PC-9 (cell line): ENCODE results near the gene GGT1. TPM values are rescaled to one million over a fixed set of nuclear protein-coding genes. Genes with fewer than 3 reads are reported as not detected.
"Not testable (repeated sequence)": the region's sequence is repeated elsewhere in the genome, so short reads cannot be mapped to it uniquely, and the experiment has no call there.

ENCODE experiments used
- BruUV-seq: library from RNA; stranded (reverse); fragments of 400-500 nt; replicated peaks from 2 replicates; lab custom pipeline; 2021; lab: Mats Ljungman, UMichigan
- CTCF ChIA-PET: fragments of 300-600 bp; sonication (Branson Sonifier 250); formaldehyde crosslinking; loops from one replicate; lab custom pipeline; 2022; ENCODE audit warnings: antibody characterized with exemption; lab: Charles Lee
- POLR2A ChIA-PET: fragments of 300-600 bp; sonication (Branson Sonifier 250); formaldehyde crosslinking; loops from one replicate; lab custom pipeline; 2022; ENCODE audit warnings: antibody characterized with exemption; ENCODE audit not compliant: unreplicated experiment; lab: Charles Lee
- DNase-seq, 2 experiments: peaks; one replicate each; pipeline versions ENCODE4 v3.0.0 to v3.0.0-alpha.2; 2015 to 2022; ENCODE audit warnings: mixed read lengths in 1 of 2
- H2AFZ ChIP-seq: fragments of 200-600 bp; sonication (generic); 2 replicates; pipeline ENCODE4 v1.8.1; 2017; ENCODE audit warnings: antibody characterized with exemption
- H3F3A ChIP-seq: fragments of 200-600 bp; sonication (generic); 2 replicates; pipeline ENCODE4 v1.8.1; 2017; ENCODE audit warnings: antibody characterized with exemption, mild to moderate bottlenecking, low read depth; ENCODE audit not compliant: insufficient read depth
- H3K27ac ChIP-seq: fragments of 200-600 bp; sonication (generic); 2 replicates; pipeline ENCODE4 v1.6.1; 2016; ENCODE audit warnings: mixed run types
- H3K27me3 ChIP-seq: fragments of 200-600 bp; sonication (generic); 2 replicates; pipeline ENCODE4 v1.6.1; 2016; ENCODE audit warnings: low read depth, mixed run types; ENCODE audit not compliant: insufficient read depth
- H3K36me3 ChIP-seq: fragments of 200-600 bp; sonication (generic); 2 replicates; pipeline ENCODE4 v1.6.1; 2016; ENCODE audit warnings: low read depth, mixed run types
- H3K4me1 ChIP-seq: fragments of 200-600 bp; sonication (generic); replicated peaks from 2 replicates; pipeline ENCODE4 v1.6.1; 2016; ENCODE audit warnings: mixed run types; ENCODE audit not compliant: insufficient read depth
- H3K4me2 ChIP-seq: fragments of 200-600 bp; sonication (generic); 2 replicates; pipeline ENCODE4 v1.6.1; 2017; ENCODE audit warnings: mixed run types
- H3K4me3 ChIP-seq: fragments of 200-600 bp; sonication (generic); 2 replicates; pipeline ENCODE4 v1.6.1; 2016; ENCODE audit warnings: mixed run types
- H3K79me2 ChIP-seq: fragments of 200-600 bp; sonication (generic); 2 replicates; pipeline ENCODE4 v1.6.1; 2017; ENCODE audit warnings: low read depth, mixed run types
- H3K9me2 ChIP-seq: fragments of 200-600 bp; sonication (generic); 2 replicates; pipeline ENCODE4 v1.8.1; 2017; ENCODE audit warnings: mild to moderate bottlenecking; ENCODE audit not compliant: insufficient read depth
- H3K9me3 ChIP-seq: fragments of 200-600 bp; sonication (generic); 2 replicates; pipeline ENCODE4 v1.8.1; 2016; ENCODE audit warnings: low read depth; ENCODE audit not compliant: insufficient read depth
- H4K20me1 ChIP-seq: fragments of 200-600 bp; sonication (generic); 2 replicates; pipeline ENCODE4 v1.8.1; 2017; ENCODE audit not compliant: insufficient read depth
- intact Hi-C: fragments of 100-400 bp; cut with micrococcal nuclease; formaldehyde crosslinking; loops from one replicate; pipeline ENCODE4 v1.10.0; 2022; ENCODE audit not compliant: unreplicated experiment
- total RNA-seq: library from RNA; stranded (reverse); gene quantifications from 2 replicates; pipeline ENCODE4 v1.2.3, GENCODE V29; 2021

The GGT1 gene
- total RNA-seq, 1 experiment from 2014 or later, result 7.4 TPM

DNA sequence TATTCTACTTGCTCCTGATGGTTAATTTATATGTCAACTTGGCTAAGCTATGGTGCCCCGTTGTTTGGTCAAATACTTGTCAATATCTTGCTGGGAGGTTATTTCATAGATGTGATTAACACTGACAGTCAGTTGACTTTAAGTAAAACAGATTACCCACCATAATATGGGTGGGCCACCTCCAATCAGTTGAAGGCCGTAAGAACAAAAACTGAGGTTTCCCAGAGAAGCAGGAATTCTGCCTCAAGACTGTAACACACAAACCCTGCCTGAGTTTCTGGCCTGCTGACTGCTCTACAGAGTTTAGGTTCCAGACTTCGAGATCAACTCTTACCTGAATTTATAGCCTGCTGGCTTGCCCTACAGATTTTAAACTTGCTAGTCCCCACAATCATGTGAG lies 33.5 kb downstream of the GGT1 start:
- H3K9me3 ChIP-seq, H3K9me2 ChIP-seq, H3K36me3 ChIP-seq, H2AFZ ChIP-seq, CTCF ChIA-PET, POLR2A ChIA-PET, H3F3A ChIP-seq, BruUV-seq, intact Hi-C loops, H3K27me3 ChIP-seq, H3K4me3 ChIP-seq, H3K4me1 ChIP-seq, H3K79me2 ChIP-seq, H3K4me2 ChIP-seq, H4K20me1 ChIP-seq, H3K27ac ChIP-seq, DNase-seq: not testable (repeated sequence)

DNA sequence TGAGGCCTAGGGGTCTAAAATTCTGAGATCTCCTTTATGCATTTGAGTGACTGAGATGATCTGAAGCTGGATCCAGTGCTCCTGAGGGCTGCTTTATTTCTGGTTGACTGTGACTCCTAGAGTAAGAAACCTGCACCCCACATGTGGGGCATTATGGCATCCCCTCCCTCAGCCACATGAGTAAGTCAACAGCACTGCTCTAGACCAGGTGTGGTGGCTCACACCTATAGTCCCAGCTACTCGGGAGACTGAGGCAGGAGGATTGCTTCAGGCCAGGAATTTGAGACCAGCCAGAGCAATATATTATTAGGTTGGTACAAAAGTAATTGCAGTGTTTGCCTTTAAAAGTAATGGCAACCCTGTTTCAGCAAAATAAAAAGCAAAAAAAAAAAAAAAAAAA lies 39.3 kb downstream of the GGT1 start:
- BruUV-seq, H3K9me2 ChIP-seq, intact Hi-C loops, H3K4me1 ChIP-seq, H3K27ac ChIP-seq, H4K20me1 ChIP-seq, DNase-seq, H3F3A ChIP-seq, H3K9me3 ChIP-seq, H3K36me3 ChIP-seq, CTCF ChIA-PET, H2AFZ ChIP-seq, H3K27me3 ChIP-seq, H3K4me2 ChIP-seq, POLR2A ChIA-PET, H3K4me3 ChIP-seq, H3K79me2 ChIP-seq: not testable (repeated sequence)

GRCh38 chr22:24644409-24644808 lies 41.4 kb downstream of the GGT1 start:
- H3K4me2 ChIP-seq, POLR2A ChIA-PET, CTCF ChIA-PET, intact Hi-C loops, H3K4me1 ChIP-seq, H3K27ac ChIP-seq, H2AFZ ChIP-seq, BruUV-seq, H3K79me2 ChIP-seq, H3F3A ChIP-seq, H3K4me3 ChIP-seq, H3K27me3 ChIP-seq, H3K9me2 ChIP-seq, H4K20me1 ChIP-seq, DNase-seq, H3K9me3 ChIP-seq, H3K36me3 ChIP-seq: not testable (repeated sequence)

- H3K9me3 ChIP-seq, H3K4me1 ChIP-seq, H3K9me2 ChIP-seq, H3F3A ChIP-seq, POLR2A ChIA-PET, H3K36me3 ChIP-seq, H3K4me2 ChIP-seq, intact Hi-C loops, H3K79me2 ChIP-seq, DNase-seq, H3K27me3 ChIP-seq, H3K27ac ChIP-seq, H3K4me3 ChIP-seq, BruUV-seq, CTCF ChIA-PET, H4K20me1 ChIP-seq, H2AFZ ChIP-seq: not testable (repeated sequence)
These were observed 42.7 kb downstream of the GGT1 start for GRCh38 chr22:24645408-24646399.

DNA sequence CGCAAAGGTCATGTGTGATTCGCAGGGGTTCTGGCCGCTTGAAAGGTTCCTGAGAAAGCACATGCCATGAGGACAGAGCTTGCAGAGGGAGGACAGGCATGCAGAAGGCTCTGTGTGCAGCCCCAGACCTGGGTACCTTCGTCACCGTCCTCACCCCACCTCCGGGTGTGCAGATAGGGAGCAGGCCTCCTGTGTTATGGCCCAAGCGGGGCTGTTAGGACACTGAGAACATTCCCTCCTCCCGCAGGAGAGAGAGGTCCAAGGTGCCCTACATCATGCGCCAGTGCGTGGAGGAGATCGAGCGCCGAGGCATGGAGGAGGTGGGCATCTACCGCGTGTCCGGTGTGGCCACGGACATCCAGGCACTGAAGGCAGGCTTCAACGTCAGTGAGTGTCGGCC lies 43.8 kb downstream of the GGT1 start:
- CTCF ChIA-PET, H3K9me2 ChIP-seq, H3K27me3 ChIP-seq, H3K36me3 ChIP-seq, H3K9me3 ChIP-seq, H2AFZ ChIP-seq, H3K27ac ChIP-seq, intact Hi-C loops, H3K4me1 ChIP-seq, POLR2A ChIA-PET, H3F3A ChIP-seq, H4K20me1 ChIP-seq, H3K4me2 ChIP-seq, BruUV-seq, DNase-seq, H3K79me2 ChIP-seq, H3K4me3 ChIP-seq: not testable (repeated sequence)

- intact Hi-C loops, H2AFZ ChIP-seq, DNase-seq, BruUV-seq, CTCF ChIA-PET, H3K36me3 ChIP-seq, POLR2A ChIA-PET, H3K4me3 ChIP-seq, H3K27ac ChIP-seq, H3K4me1 ChIP-seq, H3K79me2 ChIP-seq, H3K9me3 ChIP-seq, H3K27me3 ChIP-seq, H3F3A ChIP-seq, H3K4me2 ChIP-seq, H3K9me2 ChIP-seq, H4K20me1 ChIP-seq: not testable (repeated sequence)
These were observed 46.4 kb downstream of the GGT1 start for GRCh38 chr22:24649371-24649770.
